B cell (primary cell): ENCODE results near the gene S100A14. TPM values are rescaled to one million over a fixed set of nuclear protein-coding genes. Genes with fewer than 3 reads are reported as not detected.

Source experiments
- ATAC-seq: fragments of 200-7000 bp; cut with Tn5 transposase; one replicate; pipeline ENCODE4 v1.10.0; 2021; ENCODE audit warnings: low read depth, mild to moderate bottlenecking, moderate number of reproducible peaks, moderate library complexity
- CTCF ChIA-PET: fragments of 350-600 bp; sonication (Branson Sonifier 250); formaldehyde crosslinking; loops from one replicate; lab custom pipeline; 2021; ENCODE audit warnings: antibody characterized with exemption, inconsistent platforms; lab: Charles Lee
- POLR2A ChIA-PET: fragments of 350-600 bp; sonication (Branson Sonifier 250); formaldehyde crosslinking; loops from one replicate; lab custom pipeline; 2021; ENCODE audit warnings: antibody characterized with exemption; lab: Charles Lee
- DNase-seq: peaks from one replicate; pipeline ENCODE4 v3.0.0; 2013
- H2AFZ ChIP-seq: 2 replicates; pipeline ENCODE4 v1.6.1; 2012; ENCODE audit warnings: mild to moderate bottlenecking, low read depth, low read length; ENCODE audit not compliant: insufficient read depth, poor library complexity, severe bottlenecking
- H3K27ac ChIP-seq, 2 donors: 1 replicate in 1 of 2; 2 replicates in 1 of 2; pipeline ENCODE4 v1.5.1; 2012 to 2013; ENCODE audit warnings: low read length in 2 of 2, mild to moderate bottlenecking in 2 of 2, moderate library complexity in 1 of 2
- H3K27me3 ChIP-seq, 4 experiments: fragments of 200-600 bp in 1 of 4; sonication (generic) in 1 of 4; replicated peaks in 1 of 4; 1 replicate in 2 of 4; 2 replicates in 2 of 4; pipeline versions ENCODE4 v1.6.1 to v1.7.0; 2013 to 2016; ENCODE audit warnings: low read length in 3 of 4, mild to moderate bottlenecking in 2 of 4, mixed read lengths in 1 of 4, moderate library complexity in 1 of 4; ENCODE audit not compliant: insufficient read depth in 4 of 4, control insufficient read depth in 3 of 4; ENCODE audit errors: control extremely low read depth in 1 of 4
- H3K36me3 ChIP-seq, 2 experiments: replicated peaks in 1 of 2; 1 replicate in 1 of 2; 2 replicates in 1 of 2; pipeline versions ENCODE4 v1.6.1 to v1.7.1; 2013; ENCODE audit warnings: low read length in 1 of 2; ENCODE audit not compliant: insufficient read depth in 2 of 2, control insufficient read depth in 1 of 2; ENCODE audit errors: control extremely low read depth in 1 of 2, extremely low read depth in 1 of 2
- H3K4me1 ChIP-seq, 2 donors: fragments of 200-600 bp in 1 of 2; sonication (generic) in 1 of 2; 1 replicate in 1 of 2; 2 replicates in 1 of 2; pipeline versions ENCODE4 v1.5.1 to v1.6.1; 2013 to 2017; ENCODE audit warnings: low read length in 2 of 2; ENCODE audit not compliant: control insufficient read depth in 2 of 2, insufficient read depth in 2 of 2
- H3K4me2 ChIP-seq: replicated peaks from 2 replicates; pipeline ENCODE3; 2012; ENCODE audit warnings: mild to moderate bottlenecking, low read depth, low read length; ENCODE audit not compliant: poor library complexity, severe bottlenecking
- H3K4me3 ChIP-seq, 5 experiments: fragments of 200-600 bp in 1 of 5; sonication (generic) in 1 of 5; 1 replicate in 3 of 5; 2 replicates in 2 of 5; pipeline versions ENCODE4 v1.5.1 to v1.7.0; 2011 to 2016; ENCODE audit warnings: low read length in 4 of 5, mild to moderate bottlenecking in 4 of 5, low read depth in 2 of 5, control low read depth in 1 of 5, moderate library complexity in 1 of 5; ENCODE audit not compliant: insufficient read depth in 1 of 5; ENCODE audit errors: control extremely low read depth in 1 of 5, extremely low read depth in 1 of 5
- H3K79me2 ChIP-seq: fragments of 200-600 bp; sonication (generic); one replicate; pipeline ENCODE4 v1.6.0; 2016; ENCODE audit warnings: low read length; ENCODE audit not compliant: control insufficient read depth, insufficient read depth
- H3K9ac ChIP-seq: fragments of 200-600 bp; sonication (generic); 2 replicates; pipeline ENCODE4 v1.6.1; 2017; ENCODE audit warnings: mild to moderate bottlenecking, low read length, moderate library complexity
- H3K9me3 ChIP-seq, 3 donors: one replicate each; pipeline versions ENCODE4 v1.6.1 to v1.7.1; 2013; ENCODE audit warnings: low read length in 2 of 3; ENCODE audit not compliant: control insufficient read depth in 2 of 3, insufficient read depth in 1 of 3; ENCODE audit errors: control extremely low read depth in 1 of 3
- H4K20me1 ChIP-seq: 2 replicates; pipeline ENCODE4 v1.6.0; 2012; ENCODE audit warnings: mild to moderate bottlenecking, low read length; ENCODE audit not compliant: insufficient read depth, control insufficient read depth, poor library complexity, severe bottlenecking
- H3K27ac Mint-ChIP-seq: one replicate; pipeline ENCODE4 v1.8.0; 2021; ENCODE audit warnings: mixed read lengths
- H3K27me3 Mint-ChIP-seq: one replicate; pipeline ENCODE4 v1.8.0; 2021; ENCODE audit warnings: mixed read lengths
- H3K4me1 Mint-ChIP-seq: one replicate; pipeline ENCODE4 v1.8.0; 2021; ENCODE audit warnings: mixed read lengths
- H3K4me3 Mint-ChIP-seq: one replicate; pipeline ENCODE4 v1.8.0; 2021; ENCODE audit warnings: mixed read lengths
- H3K9me3 Mint-ChIP-seq: one replicate; pipeline ENCODE4 v1.8.0; 2022; ENCODE audit warnings: mixed read lengths; ENCODE audit not compliant: insufficient read depth
- EZH2 ChIP-seq: IDR thresholded peaks from 2 replicates; pipeline ENCODE4 v1.6.1; 2012; ENCODE audit warnings: borderline replicate concordance, low read depth, mild to moderate bottlenecking, moderate library complexity, low read length; ENCODE audit not compliant: insufficient read depth, poor library complexity, severe bottlenecking
- WGBS: methylation state at CpG from one replicate; pipeline ENCODE4 v1.1.5; 2013; ENCODE audit warnings: missing lambda C conversion rate; ENCODE audit not compliant: insufficient coverage; 5-methylcytosine and 5-hydroxymethylcytosine counted together
- intact Hi-C: fragments of 100-400 bp; cut with micrococcal nuclease; formaldehyde crosslinking; loops from one replicate; pipeline ENCODE4 v1.10.0; 2022
- polyA plus RNA-seq: library from polyadenylated mRNA; depleted of rRNA; stranded (reverse); fragments of >200 nt; gene quantifications from 2 replicates; pipeline ENCODE4 v1.2.3, GENCODE V29; 2012
- total RNA-seq, 2 donors: library from RNA; stranded (reverse); fragments of 120-200 nt in 1 of 2; gene quantifications; 1 replicate in 1 of 2; 2 replicates in 1 of 2; pipeline versions ENCODE4 v1.2.3 to v1.2.4, GENCODE V29; 2013 to 2022
- TF ChIP-seq, protein P1 (sequence below): fragments of 200-600 bp; IDR thresholded peaks from one replicate; pipeline ENCODE4 v1.8.0; 2022; ENCODE audit warnings: antibody characterized with exemption, mild to moderate bottlenecking

Gene S100A14
- total and polyA plus RNA-seq, 2 donors (not counting 1 experiment from before 2014, with no cell fraction given) = not detected

DNA sequence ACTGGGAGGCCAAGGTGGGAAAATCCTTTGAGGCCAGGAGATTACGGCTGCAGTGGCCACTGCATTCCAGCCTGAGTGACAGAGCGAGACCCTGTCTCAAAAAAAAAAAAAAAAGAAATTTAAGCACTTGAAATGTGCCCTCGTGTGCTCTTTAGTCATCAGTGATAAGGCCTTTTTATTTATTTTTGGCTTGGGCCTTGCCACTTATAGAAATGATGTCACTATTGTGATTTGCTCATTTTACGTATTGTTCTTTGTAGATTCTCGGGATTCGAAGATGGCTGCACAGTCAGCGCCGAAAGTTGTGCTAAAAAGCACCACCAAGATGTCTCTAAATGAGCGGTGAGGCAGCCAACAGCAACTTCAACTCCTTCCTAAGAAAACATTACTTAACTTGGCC, 20.2 kb upstream of the S100A14 start:
- TF ChIP-seq, protein P1, sequence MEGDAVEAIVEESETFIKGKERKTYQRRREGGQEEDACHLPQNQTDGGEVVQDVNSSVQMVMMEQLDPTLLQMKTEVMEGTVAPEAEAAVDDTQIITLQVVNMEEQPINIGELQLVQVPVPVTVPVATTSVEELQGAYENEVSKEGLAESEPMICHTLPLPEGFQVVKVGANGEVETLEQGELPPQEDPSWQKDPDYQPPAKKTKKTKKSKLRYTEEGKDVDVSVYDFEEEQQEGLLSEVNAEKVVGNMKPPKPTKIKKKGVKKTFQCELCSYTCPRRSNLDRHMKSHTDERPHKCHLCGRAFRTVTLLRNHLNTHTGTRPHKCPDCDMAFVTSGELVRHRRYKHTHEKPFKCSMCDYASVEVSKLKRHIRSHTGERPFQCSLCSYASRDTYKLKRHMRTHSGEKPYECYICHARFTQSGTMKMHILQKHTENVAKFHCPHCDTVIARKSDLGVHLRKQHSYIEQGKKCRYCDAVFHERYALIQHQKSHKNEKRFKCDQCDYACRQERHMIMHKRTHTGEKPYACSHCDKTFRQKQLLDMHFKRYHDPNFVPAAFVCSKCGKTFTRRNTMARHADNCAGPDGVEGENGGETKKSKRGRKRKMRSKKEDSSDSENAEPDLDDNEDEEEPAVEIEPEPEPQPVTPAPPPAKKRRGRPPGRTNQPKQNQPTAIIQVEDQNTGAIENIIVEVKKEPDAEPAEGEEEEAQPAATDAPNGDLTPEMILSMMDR = no peak
- TF ChIP-seq EZH2 = no peak
- no peaks in the 10 kb centered on the region for H3K27me3 ChIP-seq
- DNase-seq = no peak
- Mint-ChIP-seq H3K4me3 (peak overlapping the region; percentile 19), H3K27ac (no peak overlapping the region), H3K4me1 (peaks cover 44% of the 10 kb centered on the region), H3K27me3 (no peaks in the 10 kb centered on the region), H3K9me3 (no peaks in the 10 kb centered on the region)
- peaks cover 70% of the 10 kb centered on the region for H3K79me2 ChIP-seq
- no peak overlapping the region for H2AFZ ChIP-seq
- H3K4me2 ChIP-seq = no peak overlapping the region
- H3K4me1 ChIP-seq = peaks cover 9 to 24% of the 10 kb centered on the region in 2 donors
- POLR2A ChIA-PET = no interaction called here
- H3K4me3 ChIP-seq = no peak overlapping the region
- no peak for ATAC-seq
- WGBS = 100% methylated on average over 9 of the region's 9 CpGs
- no peak overlapping the region for H3K27ac ChIP-seq
- H4K20me1 ChIP-seq = peaks cover 18% of the 10 kb centered on the region
- CTCF ChIA-PET = interaction anchor here (0.6 to 1.0 kb wide), 2 partner anchors 10 to 64 kb away, joined by 3 to 4 read pairs; no protein-coding TSS in a partner anchor
- no peak overlapping the region for H3K9ac ChIP-seq
- intact Hi-C loops = loop anchor here (10.0 kb wide), 1 partner anchor 102 kb away; the partner anchor contains the start of gene S100A6
- H3K9me3 ChIP-seq = peaks cover 0 to 7% (median 0%) of the 10 kb centered on the region in 3 donors
- peaks cover 31 to 54% of the 10 kb centered on the region in 2 experiments for H3K36me3 ChIP-seq

DNA sequence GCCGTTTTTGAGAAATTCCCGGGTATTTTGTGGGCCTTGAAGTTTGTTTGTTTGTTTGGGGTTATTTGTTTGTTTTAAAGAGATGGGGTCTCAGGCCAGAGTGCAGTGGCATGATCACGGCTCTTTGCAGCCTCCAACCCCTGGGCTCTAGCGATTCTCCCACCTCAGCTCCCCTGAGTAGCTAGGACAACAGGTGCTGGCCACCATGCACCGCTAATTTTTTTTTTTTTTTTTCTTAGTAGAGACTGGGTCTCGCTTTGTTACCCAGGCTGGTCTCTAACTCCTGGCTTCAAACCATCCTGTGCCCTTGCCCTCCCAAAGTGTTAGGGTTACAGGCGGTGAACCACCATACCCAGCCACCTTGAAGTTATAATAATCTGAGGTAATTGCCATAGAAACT, 19.7 kb upstream of the S100A14 start:
- peaks cover 0 to 7% (median 0%) of the 10 kb centered on the region in 3 donors for H3K9me3 ChIP-seq
- no peak overlapping the region for H3K9ac ChIP-seq
- Mint-ChIP-seq H3K27me3 (no peaks in the 10 kb centered on the region), H3K27ac (peak overlapping the region; percentile 50), H3K9me3 (no peaks in the 10 kb centered on the region), H3K4me3 (peak overlapping the region; percentile 72), H3K4me1 (peaks cover 39% of the 10 kb centered on the region)
- ATAC-seq (no peak), DNase-seq (no peak)
- H3K36me3 ChIP-seq = peaks cover 27 to 50% of the 10 kb centered on the region in 2 experiments
- intact Hi-C loops = loop anchor here (10.0 kb wide), 1 partner anchor 101 kb away; the partner anchor contains the start of gene S100A6
- no peaks in the 10 kb centered on the region for H3K27me3 ChIP-seq
- no peak overlapping the region for H3K4me3 ChIP-seq
- peaks cover 65% of the 10 kb centered on the region for H3K79me2 ChIP-seq
- peak overlapping the region in 1 of 2 donors; percentile 0 for H3K27ac ChIP-seq
- H4K20me1 ChIP-seq = peaks cover 18% of the 10 kb centered on the region
- ChIA-PET CTCF (interaction anchor here (3.3 kb wide), 1 partner anchor 65 kb away, joined by 32 read pairs; no protein-coding TSS in a partner anchor), POLR2A (interaction anchor here (0.6 kb wide), 1 partner anchor 1623 kb away, joined by 3 read pairs; no protein-coding TSS in a partner anchor)
- peaks cover 9 to 24% of the 10 kb centered on the region in 2 donors for H3K4me1 ChIP-seq
- WGBS = 90% methylated on average over 3 of the region's 7 CpGs
- no peak overlapping the region for H2AFZ ChIP-seq
- TF ChIP-seq, protein P1 = no peak
- TF ChIP-seq EZH2 = no peak
- peak overlapping the region; percentile 76 for H3K4me2 ChIP-seq
